Raji (cell line): ENCODE measurements around the gene ANGEL2.

ENCODE experiments used
- POLR2A ChIP-seq: IDR thresholded peaks from 2 replicates; pipeline ENCODE4 v1.6.1; 2011; ENCODE audit warnings: low read depth, low read length, control low read depth; ENCODE audit not compliant: insufficient read depth

ANGEL2 gene

DNA sequence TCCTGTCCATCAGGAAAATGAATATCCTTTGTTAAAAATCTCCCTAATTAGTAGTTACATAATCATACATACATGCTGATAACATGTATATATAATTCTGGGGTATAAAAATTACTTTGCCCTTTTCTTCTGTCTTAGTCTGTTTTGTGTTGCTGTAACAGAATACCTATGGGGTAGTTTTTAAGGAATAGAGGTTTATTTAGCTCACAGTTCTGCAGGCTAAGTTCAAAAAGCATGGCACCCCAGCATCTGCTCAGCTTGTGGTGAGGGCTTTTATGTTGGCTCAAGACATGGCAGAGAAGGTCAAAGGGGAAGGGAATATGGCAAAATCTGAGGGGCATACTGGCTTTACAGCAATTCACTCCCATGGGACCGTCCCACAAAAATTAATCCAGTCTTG is 19.0 kb upstream of the ANGEL2 start:
- no peak for TF ChIP-seq POLR2A

DNA sequence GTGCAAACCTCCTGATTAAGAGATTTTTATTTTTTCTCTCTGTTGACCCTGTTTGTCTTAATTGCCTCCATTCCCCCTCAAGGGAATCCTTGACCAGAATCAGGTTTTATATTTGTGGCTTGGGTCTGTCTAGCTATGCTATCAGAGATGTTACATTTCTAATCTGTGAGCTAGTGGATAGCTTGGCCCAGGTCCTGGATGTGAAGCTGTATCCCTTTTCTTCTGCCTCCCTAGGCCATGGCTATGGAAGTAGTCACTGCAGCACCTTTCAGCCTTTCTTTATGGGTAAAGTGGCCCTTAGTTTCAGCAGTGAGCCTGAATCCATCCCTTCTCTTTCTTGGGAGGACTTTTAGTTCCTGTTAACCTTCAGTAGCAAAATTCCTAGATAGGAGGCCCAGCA is 17.0 kb upstream of the ANGEL2 start:
- no peak for TF ChIP-seq POLR2A

- no peak for TF ChIP-seq POLR2A
These were observed 4.3 kb upstream of the ANGEL2 start for GRCh38 chr1:213020016-213020415.

- TF ChIP-seq POLR2A: no peak
These were observed 3.8 kb upstream of the ANGEL2 start for GRCh38 chr1:213019450-213019849.

DNA sequence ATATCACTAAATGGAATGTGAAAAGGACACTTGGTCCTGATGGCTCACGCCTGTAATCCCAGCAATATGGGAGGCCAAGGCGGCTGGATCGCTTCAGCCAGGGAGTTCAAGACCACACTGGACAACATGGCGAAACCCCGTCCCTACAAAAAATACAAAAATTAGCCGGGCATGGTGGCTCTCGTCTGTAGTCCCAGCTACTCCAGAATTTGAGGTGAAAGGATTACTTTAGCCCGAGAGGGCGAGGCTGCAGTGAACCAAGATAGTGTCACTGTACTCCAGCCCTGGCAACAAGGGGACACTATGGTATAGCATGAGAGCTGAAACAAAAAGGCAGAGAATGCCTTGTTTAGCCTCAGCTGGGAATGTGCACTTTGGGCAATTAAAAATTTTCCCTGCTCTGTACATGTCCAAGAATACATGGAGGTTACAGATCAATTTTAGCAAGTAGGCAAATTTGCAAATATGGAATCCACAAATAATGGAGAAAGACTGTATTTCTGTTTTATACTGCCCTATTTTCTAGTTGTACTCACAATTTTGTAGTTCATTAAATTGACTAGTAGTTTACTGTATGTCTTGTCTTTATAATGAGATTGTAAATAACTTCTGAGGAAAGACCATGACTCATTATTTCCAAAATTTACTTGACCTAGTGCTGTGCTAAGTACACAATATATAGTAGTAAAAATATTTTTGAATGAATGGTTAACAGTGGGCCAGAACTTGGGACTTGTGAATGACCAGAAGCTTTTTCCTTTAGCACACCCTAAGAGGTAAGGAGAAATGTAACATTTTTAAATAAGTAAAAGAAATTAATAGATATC is 2.0 kb upstream of the ANGEL2 start:
- no peak for TF ChIP-seq POLR2A

DNA sequence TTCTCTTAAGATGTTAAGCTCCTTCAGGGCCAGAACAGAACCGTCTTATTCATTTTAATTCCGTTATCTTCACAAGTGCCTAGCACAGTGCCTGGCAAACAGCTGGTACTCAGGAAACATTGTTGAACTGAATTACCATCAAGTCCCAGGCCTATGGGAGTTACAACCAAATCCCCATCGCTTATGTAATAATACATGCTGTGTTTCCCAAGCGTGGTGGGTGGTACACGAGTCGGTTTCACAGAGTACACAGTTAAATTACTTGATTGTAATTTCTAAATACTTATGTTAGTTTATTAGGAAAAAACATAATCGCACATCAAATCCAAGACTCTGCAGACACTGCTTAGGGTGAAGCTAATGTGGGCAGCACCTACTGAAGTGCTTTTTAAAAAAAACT is 1.0 kb downstream of the ANGEL2 start:
- TF ChIP-seq POLR2A: no peak

- TF ChIP-seq POLR2A: no peak
These were observed 7.1 kb downstream of the ANGEL2 start for GRCh38 chr1:213008564-213008963.

- TF ChIP-seq POLR2A: no peak
These were observed 12.4 kb downstream of the ANGEL2 start for GRCh38 chr1:213003256-213003655.

DNA sequence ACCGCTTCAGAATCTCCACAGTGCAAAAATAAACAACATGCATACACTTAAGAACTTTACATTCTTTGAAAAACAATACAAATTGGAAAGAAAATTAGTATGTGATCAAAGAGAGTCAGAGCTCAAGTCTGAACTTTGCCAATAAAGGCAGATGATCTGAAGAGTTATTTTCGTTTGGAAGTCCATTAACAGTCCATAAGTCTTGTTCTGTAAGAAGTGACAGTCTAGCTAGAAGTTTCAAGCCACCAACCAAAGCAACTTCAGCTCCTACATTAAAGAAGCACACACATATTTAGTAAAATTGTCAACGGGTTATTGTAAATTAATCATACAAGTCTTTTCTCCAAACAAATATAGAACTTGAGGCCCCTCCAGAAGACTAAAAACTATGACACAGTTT is 20.7 kb downstream of the ANGEL2 start:
- TF ChIP-seq POLR2A: no peak

DNA sequence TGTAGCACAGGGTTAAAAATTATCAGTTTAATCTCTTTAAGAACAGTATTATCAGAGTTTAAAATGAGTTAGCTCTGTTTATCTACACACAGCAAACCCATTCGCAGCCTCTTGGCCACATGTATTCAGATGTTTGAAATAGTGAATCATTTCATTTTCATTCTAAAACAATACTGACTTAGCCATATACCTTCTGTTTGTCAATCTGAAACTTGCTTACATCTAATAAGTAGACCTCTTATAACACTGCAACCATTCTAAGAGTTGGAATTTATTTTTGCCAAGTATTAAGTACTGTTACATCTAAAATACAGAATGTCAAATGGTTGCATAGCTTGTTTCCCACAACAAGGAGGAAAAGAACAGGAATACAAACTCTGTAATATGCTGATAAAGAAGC is 25.4 kb downstream of the ANGEL2 start:
- TF ChIP-seq POLR2A: no peak

- no peak for TF ChIP-seq POLR2A
These were observed 27.9 kb downstream of the ANGEL2 start for GRCh38 chr1:212987702-212988322.

DNA sequence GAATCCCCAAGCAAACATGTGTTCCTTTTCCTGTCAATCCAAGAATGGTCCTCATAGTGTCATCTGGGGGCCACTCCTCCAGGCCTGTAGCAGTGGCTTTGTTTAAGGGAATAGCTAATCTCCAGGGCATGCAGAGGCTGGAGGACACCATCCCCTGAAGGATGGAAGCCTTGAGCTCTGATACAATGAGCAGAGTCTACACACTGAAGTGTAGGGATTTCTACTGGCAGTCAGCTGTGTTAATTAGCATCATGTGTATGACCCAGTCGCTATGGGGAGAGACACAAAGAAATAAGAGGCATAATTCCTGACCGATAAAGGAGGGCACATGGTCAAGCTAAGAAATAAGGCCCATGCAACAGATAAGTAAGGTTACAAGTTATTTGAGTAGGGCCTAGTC is 29.1 kb downstream of the ANGEL2 start:
- no peak for TF ChIP-seq POLR2A

- no peak for TF ChIP-seq POLR2A
These were observed 31.0 kb downstream of the ANGEL2 start for GRCh38 chr1:212984522-212985291.

- no peak for TF ChIP-seq POLR2A
These were observed 32.2 kb downstream of the ANGEL2 start for GRCh38 chr1:212983482-212983881.

GRCh38 chr1:212982430-212983152 is 33.1 kb downstream of the ANGEL2 start:
- no peak for TF ChIP-seq POLR2A

- no peak for TF ChIP-seq POLR2A
These were observed 33.9 kb downstream of the ANGEL2 start for GRCh38 chr1:212981571-212982328.
